CD4-positive, CD25-positive, alpha-beta regulatory T cell (primary cell): Measurements from ENCODE around the gene MOGAT2. TPM values are rescaled to one million over a fixed set of nuclear protein-coding genes. Genes with fewer than 3 reads are reported as not detected.

ENCODE experiments used
- ATAC-seq, 2 donors: fragments of 150-1000 bp; cut with Tn5 transposase; one replicate each; pipeline ENCODE4 v1.10.0; 2021; ENCODE audit warnings: low read depth in 2 of 2, moderate number of reproducible peaks in 2 of 2, moderate library complexity in 1 of 2
- DNase-seq, 3 donors: peaks; one replicate each; pipeline versions ENCODE4 v3.0.0 to v3.0.0-alpha.2; 2012 to 2022; ENCODE audit warnings: mixed read lengths in 1 of 3
- H3K27ac ChIP-seq: one replicate; pipeline ENCODE4 v1.7.0; 2013; ENCODE audit warnings: mild to moderate bottlenecking, low read length; ENCODE audit not compliant: insufficient read depth, poor library complexity, severe bottlenecking
- H3K27me3 ChIP-seq: one replicate; pipeline ENCODE4 v1.7.0; 2013; ENCODE audit warnings: low read length; ENCODE audit not compliant: control insufficient read depth, insufficient read depth
- H3K36me3 ChIP-seq: one replicate; pipeline ENCODE4 v1.7.0; 2013; ENCODE audit warnings: mild to moderate bottlenecking, low read length, moderate library complexity; ENCODE audit not compliant: control insufficient read depth, insufficient read depth
- H3K4me1 ChIP-seq: 2 replicates; pipeline ENCODE4 v1.7.0; 2013; ENCODE audit warnings: mild to moderate bottlenecking, low read length; ENCODE audit not compliant: insufficient read depth, control insufficient read depth, poor library complexity, severe bottlenecking
- H3K4me3 ChIP-seq: one replicate; pipeline ENCODE4 v1.7.0; 2013; ENCODE audit warnings: low read depth, mild to moderate bottlenecking, low read length, moderate library complexity
- H3K9me3 ChIP-seq, 2 experiments: 1 replicate in 1 of 2; 2 replicates in 1 of 2; pipeline ENCODE4 v1.7.0; 2013; ENCODE audit warnings: low read length in 2 of 2, mild to moderate bottlenecking in 1 of 2, moderate library complexity in 1 of 2; ENCODE audit not compliant: control insufficient read depth in 2 of 2
- H3K27ac Mint-ChIP-seq, 3 donors: one replicate each; pipeline ENCODE4 v1.8.0; 2020 to 2022; ENCODE audit warnings: mild to moderate bottlenecking in 3 of 3, mixed read lengths in 3 of 3, moderate library complexity in 2 of 3
- H3K27me3 Mint-ChIP-seq: one replicate; pipeline ENCODE4 v1.8.0; 2022; ENCODE audit warnings: mild to moderate bottlenecking, mixed read lengths
- H3K36me3 Mint-ChIP-seq: one replicate; pipeline ENCODE4 v1.8.0; 2020; ENCODE audit warnings: mixed read lengths
- H3K4me1 Mint-ChIP-seq, 4 donors: one replicate each; pipeline ENCODE4 v1.8.0; 2020 to 2022; ENCODE audit warnings: mixed read lengths in 4 of 4, mild to moderate bottlenecking in 1 of 4
- H3K4me3 Mint-ChIP-seq, 4 donors: one replicate each; pipeline ENCODE4 v1.8.0; 2020 to 2022; ENCODE audit warnings: mild to moderate bottlenecking in 4 of 4, mixed read lengths in 4 of 4, moderate library complexity in 3 of 4
- H3K9me3 Mint-ChIP-seq, 7 donors: one replicate each; pipeline ENCODE4 v1.8.0; 2020 to 2022; ENCODE audit warnings: mixed read lengths in 7 of 7, mild to moderate bottlenecking in 3 of 7, moderate library complexity in 2 of 7
- polyA plus RNA-seq, 4 donors: library from polyadenylated mRNA; unstranded; fragments of 300-500 nt; fragmentation: Illumina TruSeq; gene quantifications; one replicate each; pipeline ENCODE4 v1.2.3, GENCODE V29; 2021
- total RNA-seq: library from RNA; stranded (reverse); gene quantifications from one replicate; pipeline ENCODE4 v1.2.3, GENCODE V29; 2022

MOGAT2 gene
- total and polyA plus RNA-seq, 5 donors from 2014 or later = not detected

DNA sequence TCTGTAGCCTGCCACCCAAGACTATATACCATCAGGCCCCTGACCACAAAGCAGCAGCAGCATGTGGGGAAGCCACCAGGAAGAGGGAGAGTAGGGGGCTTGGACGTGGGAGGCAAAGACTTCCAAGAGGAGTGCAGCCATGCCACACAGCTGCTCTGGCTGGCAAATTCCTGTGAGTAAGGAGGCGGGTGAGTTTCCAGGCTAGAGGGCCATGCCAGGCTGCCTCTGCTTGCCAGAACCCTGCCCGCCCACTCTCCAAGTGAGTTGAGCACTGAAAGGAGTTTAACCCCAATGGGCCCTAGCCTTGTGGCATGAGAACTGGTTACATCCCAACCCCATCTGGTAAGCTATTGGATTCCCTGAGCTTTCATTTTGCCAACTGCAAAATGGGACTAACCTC lies 46.2 kb downstream of the MOGAT2 start:
- Mint-ChIP-seq H3K4me3 (no peak overlapping the region), H3K9me3 (no peaks in the 10 kb centered on the region)

GRCh38 chr11:75765116-75765515 lies 47.5 kb downstream of the MOGAT2 start:
- Mint-ChIP-seq H3K36me3 (peaks cover 3% of the 10 kb centered on the region), H3K4me3 (no peak overlapping the region), H3K4me1 (peaks cover 0 to 22% (median 11%) of the 10 kb centered on the region in 4 donors)

More for the DNA sequence above, 46.2 kb downstream of the MOGAT2 start:
- no peak overlapping the region for H3K27ac ChIP-seq
- ATAC-seq (no peak), DNase-seq (no peak)
- Mint-ChIP-seq H3K36me3 (peaks cover 3% of the 10 kb centered on the region), H3K27me3 (peaks cover 17% of the 10 kb centered on the region), H3K4me1 (peaks cover 0 to 12% (median 6%) of the 10 kb centered on the region in 4 donors), H3K27ac (no peak overlapping the region)
- no peaks in the 10 kb centered on the region for H3K36me3 ChIP-seq
- H3K4me3 ChIP-seq = no peak overlapping the region
- no peaks in the 10 kb centered on the region for H3K27me3 ChIP-seq
- H3K4me1 ChIP-seq = peaks cover 13% of the 10 kb centered on the region
- H3K9me3 ChIP-seq = no peaks in the 10 kb centered on the region

DNA sequence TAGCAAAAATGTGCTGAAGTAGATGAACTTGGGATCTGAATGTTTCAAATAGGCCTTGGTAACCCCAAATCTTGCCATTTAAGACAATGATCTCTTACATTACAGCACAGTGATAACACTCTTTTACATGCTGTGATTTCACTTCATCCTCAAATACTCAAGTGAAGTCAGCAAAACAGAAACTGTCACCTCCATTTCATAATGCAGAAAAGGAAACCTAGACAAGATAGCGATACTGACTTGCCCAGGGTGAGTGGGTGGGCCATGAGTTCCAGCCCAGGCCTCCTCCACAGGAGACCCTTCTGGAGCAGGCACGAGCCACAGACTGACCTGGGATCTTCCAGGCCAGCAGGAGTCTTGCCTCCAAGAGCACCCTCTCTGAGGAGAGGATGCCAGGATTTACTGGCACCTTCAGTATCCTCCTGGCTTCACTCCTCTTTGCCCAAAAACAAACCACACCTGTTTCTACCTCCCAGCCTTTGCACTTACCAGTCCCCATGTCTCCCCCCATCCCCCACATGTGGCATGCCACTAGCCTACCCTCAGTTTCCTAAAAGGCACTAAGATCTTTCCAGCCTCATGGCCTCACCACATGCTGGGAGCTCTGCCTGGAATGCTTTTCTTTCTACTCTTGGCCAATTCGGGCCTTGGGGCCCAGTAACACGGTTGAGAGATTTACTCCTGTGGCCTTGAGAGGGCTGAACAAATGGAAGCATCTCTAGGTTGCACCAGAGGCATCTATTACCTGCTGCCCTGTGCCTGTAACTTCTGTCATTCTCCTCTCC lies 49.0 kb downstream of the MOGAT2 start:
- H3K4me3 Mint-ChIP-seq = peak overlapping the region in 1 of 4 donors; percentile 28
- Histone ChIP-seq H3K27me3 (no peaks in the 10 kb centered on the region), H3K4me3 (no peak overlapping the region), H3K4me1 (peaks cover 18% of the 10 kb centered on the region), H3K36me3 (no peaks in the 10 kb centered on the region), H3K27ac (no peak overlapping the region), H3K9me3 (no peaks in the 10 kb centered on the region)
- H3K27ac Mint-ChIP-seq = peak overlapping the region in 1 of 3 donors; percentile 64
- peaks cover 20% of the 10 kb centered on the region for H3K27me3 Mint-ChIP-seq
- ATAC-seq = no peak
- no peak for DNase-seq
- H3K36me3 Mint-ChIP-seq = peaks cover 3% of the 10 kb centered on the region
- peaks cover 0 to 22% (median 11%) of the 10 kb centered on the region in 4 donors for H3K4me1 Mint-ChIP-seq
- H3K9me3 Mint-ChIP-seq = no peaks in the 10 kb centered on the region

More at GRCh38 chr11:75765116-75765515, 47.5 kb downstream of the MOGAT2 start:
- DNase-seq = no peak
- no peak overlapping the region for H3K4me3 ChIP-seq
- no peak for ATAC-seq
- H3K36me3 ChIP-seq = no peaks in the 10 kb centered on the region
- Mint-ChIP-seq H3K27ac (no peak overlapping the region), H3K27me3 (peaks cover 23% of the 10 kb centered on the region), H3K9me3 (no peaks in the 10 kb centered on the region)
- H3K4me1 ChIP-seq = peaks cover 18% of the 10 kb centered on the region
- H3K27me3 ChIP-seq = no peaks in the 10 kb centered on the region
- H3K9me3 ChIP-seq = no peaks in the 10 kb centered on the region
- no peak overlapping the region for H3K27ac ChIP-seq

DNA sequence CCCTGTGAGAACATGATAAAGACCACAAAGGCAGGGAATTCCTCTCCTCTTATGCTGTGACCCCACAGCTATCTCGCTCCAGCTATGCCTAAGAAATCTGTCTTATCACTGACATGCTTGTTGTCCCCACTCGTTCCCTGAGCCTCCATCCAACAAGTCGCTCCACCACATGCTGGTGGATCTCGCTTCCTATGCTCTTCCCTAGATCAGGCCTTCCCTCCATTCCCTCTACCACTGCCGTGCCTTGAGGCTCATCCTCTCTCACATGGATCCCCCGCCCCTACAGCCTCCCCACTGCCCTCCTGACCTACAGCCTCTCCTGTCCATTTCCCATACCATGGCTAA lies 49.6 kb downstream of the MOGAT2 start:
- no peaks in the 10 kb centered on the region for H3K27me3 ChIP-seq
- DNase-seq = no peak
- H3K4me1 ChIP-seq = peaks cover 18% of the 10 kb centered on the region
- Mint-ChIP-seq H3K4me3 (peak overlapping the region in 2 of 4 donors; percentile 50 to 75), H3K27me3 (peaks cover 20% of the 10 kb centered on the region), H3K36me3 (peaks cover 3% of the 10 kb centered on the region), H3K9me3 (no peaks in the 10 kb centered on the region), H3K27ac (peak overlapping the region in 1 of 3 donors; percentile 64), H3K4me1 (peaks cover 0 to 22% (median 11%) of the 10 kb centered on the region in 4 donors)
- no peak overlapping the region for H3K27ac ChIP-seq
- H3K36me3 ChIP-seq = no peaks in the 10 kb centered on the region
- H3K9me3 ChIP-seq = no peaks in the 10 kb centered on the region
- no peak overlapping the region for H3K4me3 ChIP-seq
- ATAC-seq = no peak

- Histone ChIP-seq H3K36me3 (no peaks in the 10 kb centered on the region), H3K27me3 (no peaks in the 10 kb centered on the region), H3K9me3 (no peaks in the 10 kb centered on the region), H3K4me3 (no peak overlapping the region), H3K27ac (no peak overlapping the region), H3K4me1 (peaks cover 18% of the 10 kb centered on the region)
- peaks cover 20% of the 10 kb centered on the region for H3K27me3 Mint-ChIP-seq
- DNase-seq (no peak), ATAC-seq (no peak)
- H3K27ac Mint-ChIP-seq = peak overlapping the region in 1 of 3 donors; percentile 83
- H3K36me3 Mint-ChIP-seq = peaks cover 3% of the 10 kb centered on the region
- H3K9me3 Mint-ChIP-seq = no peaks in the 10 kb centered on the region
- H3K4me3 Mint-ChIP-seq = peak overlapping the region in 3 of 4 donors; percentile 77 to 87 (median 79)
- peaks cover 0 to 22% (median 11%) of the 10 kb centered on the region in 4 donors for H3K4me1 Mint-ChIP-seq
These were observed 50.1 kb downstream of the MOGAT2 start for GRCh38 chr11:75767793-75768111.

- peak; percentile 80 for ATAC-seq
- H3K27ac ChIP-seq = no peak within 1 kb of the TSS
These were observed 50.7 kb downstream of the MOGAT2 start, which contains the start of gene DGAT2 for GRCh38 chr11:75768112-75768908. Gene DGAT2 (plus strand): TSS chr11:75768778. CDS start chr11:75768992, 214 bp downstream.

DNA sequence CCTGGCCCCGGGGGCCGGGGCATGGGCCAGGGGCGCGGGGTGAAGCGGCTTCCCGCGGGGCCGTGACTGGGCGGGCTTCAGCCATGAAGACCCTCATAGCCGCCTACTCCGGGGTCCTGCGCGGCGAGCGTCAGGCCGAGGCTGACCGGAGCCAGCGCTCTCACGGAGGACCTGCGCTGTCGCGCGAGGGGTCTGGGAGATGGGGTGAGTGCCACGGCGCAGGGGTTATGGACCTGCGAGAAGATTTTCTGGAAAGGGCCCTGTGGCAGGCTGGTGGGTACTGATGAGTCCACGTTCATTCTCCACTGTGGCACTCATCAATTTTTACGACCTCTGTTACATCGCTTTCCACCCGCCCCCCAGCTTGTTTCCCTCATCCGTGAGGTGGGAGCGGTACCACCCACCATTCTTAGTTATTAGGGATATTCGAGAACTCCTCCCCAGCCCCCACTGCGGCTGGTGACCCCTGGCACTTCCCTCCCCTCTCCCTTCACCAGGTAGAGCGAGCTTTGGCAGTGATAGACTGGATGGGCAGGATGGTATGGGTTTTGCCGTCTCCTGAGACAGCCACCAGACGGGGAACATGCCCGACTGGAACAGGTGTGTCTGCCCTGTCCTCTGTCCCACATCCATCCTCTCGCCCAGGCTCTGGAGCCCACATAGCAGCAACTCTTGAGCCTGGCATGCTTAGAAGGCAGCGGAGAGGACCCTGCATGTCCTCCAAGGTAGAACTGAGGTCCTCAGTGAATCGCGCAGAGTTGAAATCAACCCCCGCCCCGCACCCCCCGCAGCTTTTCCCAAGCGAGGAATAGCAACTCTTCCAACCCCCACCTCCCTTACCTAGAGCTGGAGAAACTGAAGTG lies 51.5 kb downstream of the MOGAT2 start:
- no peak overlapping the region for H3K27ac ChIP-seq

More at GRCh38 chr11:75768112-75768908, 50.7 kb downstream of the MOGAT2 start, which contains the start of gene DGAT2:
- peak within 1 kb of the TSS; percentile 77 to 90 (median 83) for H3K4me3 Mint-ChIP-seq
- peaks cover 20% of the 10 kb centered on the region for H3K27me3 Mint-ChIP-seq
- Histone ChIP-seq H3K4me3 (peak within 1 kb of the TSS; percentile 48), H3K36me3 (no peaks in the 10 kb centered on the region), H3K4me1 (peaks cover 19% of the 10 kb centered on the region), H3K27me3 (no peaks in the 10 kb centered on the region), H3K9me3 (no peaks in the 10 kb centered on the region)
- H3K4me1 Mint-ChIP-seq = peaks cover 0 to 22% (median 11%) of the 10 kb centered on the region in 4 donors
- peak within 1 kb of the TSS; percentile 1 to 83 (median 17) for H3K27ac Mint-ChIP-seq
- H3K9me3 Mint-ChIP-seq = no peaks in the 10 kb centered on the region
- DNase-seq = peak; percentile 46 to 84 (median 68)
- H3K36me3 Mint-ChIP-seq = peaks cover 3% of the 10 kb centered on the region

More for the DNA sequence above, 51.5 kb downstream of the MOGAT2 start:
- H3K9me3 Mint-ChIP-seq = no peaks in the 10 kb centered on the region
- peaks cover 22% of the 10 kb centered on the region for H3K4me1 ChIP-seq
- no peaks in the 10 kb centered on the region for H3K9me3 ChIP-seq
- no peaks in the 10 kb centered on the region for H3K36me3 ChIP-seq
- H3K4me1 Mint-ChIP-seq = peaks cover 0 to 25% (median 12%) of the 10 kb centered on the region in 4 donors
- peaks cover 3% of the 10 kb centered on the region for H3K36me3 Mint-ChIP-seq
- H3K4me3 Mint-ChIP-seq = peak overlapping the region; percentile 22 to 81 (median 60)
- H3K4me3 ChIP-seq = no peak overlapping the region
- ATAC-seq (no peak), DNase-seq (no peak)
- H3K27ac Mint-ChIP-seq = peak overlapping the region in 2 of 3 donors; percentile 1 to 17
- peaks cover 20% of the 10 kb centered on the region for H3K27me3 Mint-ChIP-seq
- H3K27me3 ChIP-seq = no peaks in the 10 kb centered on the region
